K562 treated with DMSO at 1 percent for 24 hours (cell line): Measurements from ENCODE around the gene KLHDC1. TPM values are rescaled to one million over a fixed set of nuclear protein-coding genes. Genes with fewer than 3 reads are reported as not detected.

Experiments
- total RNA-seq: library from RNA; unstranded; fragments of 300-600 nt; gene quantifications from 2 replicates; pipeline ENCODE4 v1.2.3, GENCODE V29; 2022; ENCODE audit warnings: low read depth; ENCODE audit not compliant: insufficient read depth

KLHDC1 gene, protein sequence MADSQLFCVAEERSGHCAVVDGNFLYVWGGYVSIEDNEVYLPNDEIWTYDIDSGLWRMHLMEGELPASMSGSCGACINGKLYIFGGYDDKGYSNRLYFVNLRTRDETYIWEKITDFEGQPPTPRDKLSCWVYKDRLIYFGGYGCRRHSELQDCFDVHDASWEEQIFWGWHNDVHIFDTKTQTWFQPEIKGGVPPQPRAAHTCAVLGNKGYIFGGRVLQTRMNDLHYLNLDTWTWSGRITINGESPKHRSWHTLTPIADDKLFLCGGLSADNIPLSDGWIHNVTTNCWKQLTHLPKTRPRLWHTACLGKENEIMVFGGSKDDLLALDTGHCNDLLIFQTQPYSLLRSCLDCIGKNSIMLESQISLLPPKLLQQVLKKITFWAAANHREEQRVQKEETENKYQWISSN
- total RNA-seq: 0.65 and 1.9 TPM in 2 replicates

DNA sequence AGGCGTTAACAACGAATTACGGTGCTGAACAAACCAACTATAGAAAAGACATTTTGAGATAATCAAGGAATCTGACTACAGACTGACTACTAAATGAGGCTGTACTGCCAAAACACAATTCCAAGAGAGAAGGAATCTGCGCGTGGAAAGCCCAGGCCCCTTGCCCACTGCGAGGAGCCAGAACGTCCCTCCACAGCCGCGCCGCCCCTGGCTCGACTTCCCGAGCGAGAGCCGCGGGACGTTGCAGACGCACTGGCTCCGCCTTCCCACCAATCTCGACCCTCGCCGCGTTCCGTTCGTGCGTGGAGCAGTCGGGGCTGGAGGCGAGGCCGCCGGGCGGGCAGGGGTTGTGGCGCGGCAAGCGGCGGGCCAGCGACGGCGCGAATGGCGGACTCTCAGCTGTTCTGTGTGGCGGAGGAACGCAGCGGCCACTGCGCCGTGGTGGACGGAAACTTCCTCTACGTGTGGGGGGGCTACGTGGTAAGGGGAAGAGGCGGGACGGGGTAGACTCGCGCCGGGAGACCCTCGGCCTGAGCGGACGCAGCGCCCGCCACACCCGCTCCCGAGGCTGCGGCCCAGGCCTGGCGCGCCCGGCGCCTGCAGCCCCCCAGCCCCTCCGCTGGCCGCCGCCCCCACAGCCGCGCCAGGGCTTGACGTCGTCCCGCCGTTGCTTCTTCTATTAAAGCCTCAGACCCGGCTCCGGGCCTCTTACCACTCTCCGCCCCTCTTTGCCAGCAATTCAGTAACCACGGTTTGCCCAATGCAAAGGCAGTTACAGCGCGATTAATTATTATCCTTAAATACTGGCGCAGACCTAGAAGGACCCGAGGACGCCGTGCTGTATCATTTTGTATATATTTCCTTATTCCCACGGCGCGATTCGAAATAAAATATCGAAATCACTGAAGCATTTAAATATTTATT lies at the start of gene KLHDC1:
Gene KLHDC1, plus strand, starts transcription at position 310 of the 924 bp plus-strand sequence. Its CDS starts 75 bp downstream, at position 385.

DNA sequence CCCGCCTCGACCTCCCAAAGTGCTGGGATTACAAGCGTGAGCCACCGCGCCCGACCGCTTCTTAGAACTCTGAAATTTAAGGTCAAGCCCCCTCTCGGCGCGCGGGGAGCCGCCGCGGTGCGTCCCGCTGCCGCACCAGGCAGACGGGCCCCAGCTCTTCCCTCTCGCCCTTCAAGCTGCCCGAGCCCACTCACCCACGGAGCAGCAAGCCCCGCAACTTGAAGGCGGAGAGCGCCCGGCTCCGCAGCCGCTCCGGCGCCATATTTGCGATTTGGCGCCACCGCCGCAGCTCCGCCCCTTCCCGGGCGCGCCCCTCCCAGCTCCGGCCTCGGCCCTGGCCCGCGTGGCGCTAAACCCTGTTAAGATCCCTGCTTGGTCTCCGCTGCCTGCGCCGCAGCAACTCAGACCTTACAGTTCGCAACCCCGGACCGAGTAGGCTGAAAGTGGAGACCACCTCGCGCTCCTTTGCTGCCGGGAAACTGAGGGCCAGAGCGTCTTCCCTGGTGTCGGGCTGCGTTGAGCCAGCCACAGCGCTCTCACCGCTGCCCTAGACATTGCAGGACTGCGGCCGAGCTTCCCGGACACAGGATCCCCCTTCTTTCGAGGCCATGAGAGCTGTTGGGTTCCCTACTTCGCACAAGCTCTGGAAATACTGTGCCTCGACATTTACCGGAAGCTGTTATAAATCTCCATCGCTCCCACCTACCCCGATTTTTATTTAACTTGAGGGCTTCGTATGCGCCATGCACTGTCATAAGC lies 4.8 kb upstream of the KLHDC1 start, which contains the start of gene POLE2:
Gene POLE2, minus strand, starts transcription at position 273 of the 759 bp plus-strand sequence. Its CDS starts 11 bp downstream, at position 262.

DNA sequence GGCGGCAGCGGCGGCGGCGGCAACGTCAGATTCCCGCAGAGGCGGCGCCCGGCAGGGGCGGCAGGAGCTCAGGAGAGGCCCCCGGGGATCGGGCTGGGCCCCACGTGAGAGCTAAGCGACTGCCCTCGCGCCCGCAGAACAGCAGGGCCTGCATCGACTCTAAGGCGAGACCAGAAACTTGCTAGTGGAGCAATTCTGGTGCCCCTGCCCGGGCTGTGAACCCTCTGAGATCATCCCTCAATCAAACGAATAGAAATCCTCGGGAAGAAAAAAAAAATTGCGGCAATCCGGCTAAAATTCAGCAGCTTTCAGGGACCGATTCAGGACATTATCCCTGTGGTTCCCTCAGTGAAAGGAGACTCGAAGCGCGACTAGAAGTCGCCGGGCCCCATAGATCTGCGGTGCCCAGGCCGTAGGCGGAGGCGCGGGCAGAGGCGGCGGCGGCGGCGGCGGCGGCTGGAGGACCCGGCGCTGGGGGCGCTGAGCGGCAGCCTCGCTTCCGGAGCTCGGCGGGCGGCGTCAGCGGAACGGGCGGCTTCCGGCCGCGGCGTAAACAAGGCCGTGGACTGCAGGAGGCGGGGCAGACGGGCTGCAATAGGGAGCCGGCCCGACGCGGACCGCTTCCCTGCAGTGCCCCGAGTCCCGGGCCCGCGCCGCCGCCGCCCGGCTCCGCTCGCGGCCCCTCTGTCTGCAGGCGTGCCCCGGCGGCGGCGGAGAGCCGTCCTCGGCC lies 74.8 kb downstream of the KLHDC1 start, which contains the start of gene KLHDC2:
Gene KLHDC2, plus strand, starts transcription at position 583 of the 730 bp plus-strand sequence. CDS start 316 bp downstream, outside the sequence.

Other genes with a start within 250 kb of the KLHDC1 start
- 6,039 and 6,660 TPM in 2 replicates for gene RPS29, start 106.7 kb upstream of the KLHDC1 start, total RNA-seq
- 15.0 and 18.2 TPM in 2 replicates for gene LRR1, start 94.2 kb upstream of the KLHDC1 start, total RNA-seq
- gene RPL36AL, start 72.5 kb upstream of the KLHDC1 start, total RNA-seq: 146 and 163 TPM in 2 replicates
- 32.8 and 39.7 TPM in 2 replicates for gene MGAT2, start 72.3 kb upstream of the KLHDC1 start, total RNA-seq
- 6.3 and 7.6 TPM in 2 replicates for gene DNAAF2, start 57.9 kb upstream of the KLHDC1 start, total RNA-seq
- 7.3 and 12.6 TPM in 2 replicates for gene POLE2, start 4.9 kb upstream of the KLHDC1 start, total RNA-seq
- 37.3 and 39.6 TPM in 2 replicates for gene KLHDC2, start 75.0 kb downstream of the KLHDC1 start, total RNA-seq
- gene NEMF, start 159.7 kb downstream of the KLHDC1 start, total RNA-seq: 17.7 and 20.8 TPM in 2 replicates
- gene ARF6, start 200.0 kb downstream of the KLHDC1 start, total RNA-seq: 32.6 and 34.8 TPM in 2 replicates